WTC11 (cell line): Measurements from ENCODE around the gene COL18A1. TPM values are rescaled to one million over a fixed set of nuclear protein-coding genes. Genes with fewer than 3 reads are reported as not detected.

Source experiments
- ATAC-seq: fragments of 200-7000 bp; cut with Tn5 transposase; 2 replicates; pipeline ENCODE4 v1.10.0; 2021; ENCODE audit warnings: mild to moderate bottlenecking, moderate library complexity
- CTCF ChIA-PET: fragments of 300-600 bp; sonication (Branson Sonifier 250); formaldehyde crosslinking; loops from one replicate; lab custom pipeline; 2021; ENCODE audit warnings: antibody characterized with exemption; lab: Charles Lee
- POLR2A ChIA-PET: fragments of 350-600 bp; sonication (Branson Sonifier 250); formaldehyde crosslinking; loops from one replicate; lab custom pipeline; 2021; ENCODE audit warnings: antibody characterized with exemption; lab: Charles Lee
- DNase-seq: peaks from one replicate; pipeline ENCODE4 v3.0.0; 2021; ENCODE audit warnings: low spot score
- H3K27ac Mint-ChIP-seq: 2 replicates; pipeline ENCODE4 v1.8.0; 2021; ENCODE audit warnings: mixed read lengths
- H3K27me3 Mint-ChIP-seq: 2 replicates; pipeline ENCODE4 v1.8.0; 2021; ENCODE audit warnings: low read depth, mild to moderate bottlenecking, moderate library complexity, mixed read lengths
- H3K36me3 Mint-ChIP-seq: 2 replicates; pipeline ENCODE4 v1.8.0; 2021; ENCODE audit warnings: mixed read lengths
- H3K4me1 Mint-ChIP-seq: 2 replicates; pipeline ENCODE4 v1.8.0; 2022; ENCODE audit warnings: mixed read lengths
- H3K4me3 Mint-ChIP-seq: 2 replicates; pipeline ENCODE4 v1.8.0; 2021; ENCODE audit warnings: mild to moderate bottlenecking, moderate library complexity, mixed read lengths
- H3K9me3 Mint-ChIP-seq: 2 replicates; pipeline ENCODE4 v1.8.0; 2021; ENCODE audit warnings: mixed read lengths
- ATF2 ChIP-seq: sonication (generic); formaldehyde crosslinking; IDR thresholded peaks from 2 replicates; pipeline ENCODE4 v1.8.1; 2022; ENCODE audit warnings: low read depth, missing genetic modification reagents, borderline replicate concordance
- CBFB ChIP-seq: sonication (generic); formaldehyde crosslinking; IDR thresholded peaks from 2 replicates; pipeline ENCODE4 v1.8.1; 2022; ENCODE audit warnings: mild to moderate bottlenecking, low read depth, missing genetic modification reagents
- CDX4 ChIP-seq: fragments of 250-450 bp; sonication (Bioruptor Pico); IDR thresholded peaks from 2 replicates; pipeline ENCODE4 v1.9.0; 2021; ENCODE audit warnings: moderate library complexity, mild to moderate bottlenecking, inconsistent platforms, borderline replicate concordance
- CREB1 ChIP-seq: sonication (generic); formaldehyde crosslinking; IDR thresholded peaks from 2 replicates; pipeline ENCODE4 v1.8.0; 2023; ENCODE audit warnings: mild to moderate bottlenecking, missing genetic modification reagents
- CTCF ChIP-seq: fragments of 200-600 bp; IDR thresholded peaks from 2 replicates; pipeline ENCODE4 v1.8.0; 2022; ENCODE audit warnings: antibody characterized with exemption
- E2F1 ChIP-seq: sonication (generic); formaldehyde crosslinking; IDR thresholded peaks from 2 replicates; pipeline ENCODE4 v1.8.0; 2022; ENCODE audit warnings: mild to moderate bottlenecking, missing genetic modification reagents
- ELF4 ChIP-seq: sonication (generic); formaldehyde crosslinking; IDR thresholded peaks from 2 replicates; pipeline ENCODE4 v1.8.1; 2022; ENCODE audit warnings: low read depth, mild to moderate bottlenecking, moderate library complexity, missing genetic modification reagents
- FOXP1 ChIP-seq: sonication (generic); formaldehyde crosslinking; IDR thresholded peaks from 2 replicates; pipeline ENCODE4 v1.8.0; 2022; ENCODE audit warnings: missing genetic modification reagents, mild to moderate bottlenecking, moderate library complexity, borderline replicate concordance
- HMGA2 ChIP-seq: fragments of 250-450 bp; sonication (Bioruptor Pico); IDR thresholded peaks from 2 replicates; pipeline ENCODE4 v1.4.0; 2021; ENCODE audit warnings: mild to moderate bottlenecking, moderate library complexity
- MAX ChIP-seq: sonication (generic); formaldehyde crosslinking; IDR thresholded peaks from 2 replicates; pipeline ENCODE4 v1.8.0; 2022; ENCODE audit warnings: mild to moderate bottlenecking, missing genetic modification reagents
- MLX ChIP-seq: sonication (generic); formaldehyde crosslinking; IDR thresholded peaks from 2 replicates; pipeline ENCODE4 v1.8.1; 2023; ENCODE audit warnings: mild to moderate bottlenecking, missing genetic modification reagents, moderate library complexity
- NR3C1 ChIP-seq: sonication (generic); formaldehyde crosslinking; conservative IDR thresholded peaks from 2 replicates; pipeline ENCODE4 v1.8.1; 2023; ENCODE audit warnings: low read depth, mild to moderate bottlenecking, missing genetic modification reagents
- USF1 ChIP-seq: sonication (generic); formaldehyde crosslinking; IDR thresholded peaks from 2 replicates; pipeline ENCODE4 v1.8.0; 2022; ENCODE audit warnings: mild to moderate bottlenecking, missing genetic modification reagents
- USF2 ChIP-seq: sonication (generic); formaldehyde crosslinking; IDR thresholded peaks from 2 replicates; pipeline ENCODE4 v1.8.1; 2023; ENCODE audit warnings: mild to moderate bottlenecking, missing genetic modification reagents, moderate library complexity
- ZNF138 ChIP-seq: sonication (generic); formaldehyde crosslinking; conservative IDR thresholded peaks from 2 replicates; pipeline ENCODE4 v1.8.1; 2022; ENCODE audit warnings: mild to moderate bottlenecking, moderate library complexity, missing genetic modification reagents
- ZNF423 ChIP-seq: fragments of 250-450 bp; sonication (Bioruptor Pico); IDR thresholded peaks from 2 replicates; pipeline ENCODE4 v2.1.2; 2022; ENCODE audit warnings: mild to moderate bottlenecking, moderate library complexity
- total RNA-seq: library from RNA; stranded (reverse); gene quantifications from 3 replicates; pipeline ENCODE4 v1.2.3, GENCODE V29; 2021

Gene COL18A1
- total RNA-seq, 1 experiment from 2014 or later = 231 TPM

- DNase-seq = peak; percentile 10
- H3K4me1 Mint-ChIP-seq = peaks cover 21% of the 10 kb centered on the region
- ChIA-PET POLR2A (no interaction called here), CTCF (interaction anchor here (1.2 to 1.3 kb wide), 2 partner anchors 44 to 112 kb away, joined by 4 to 5 read pairs; no protein-coding TSS in a partner anchor)
- H3K9me3 Mint-ChIP-seq = peaks cover 15% of the 10 kb centered on the region
- no peak for ATAC-seq
- H3K36me3 Mint-ChIP-seq = peaks cover 7% of the 10 kb centered on the region
- peaks cover 27% of the 10 kb centered on the region for H3K27me3 Mint-ChIP-seq
- TF ChIP-seq FOXP1 (CRISPR knock-in tag) = no peak
- no peak overlapping the region for H3K27ac Mint-ChIP-seq
- no peak overlapping the region for H3K4me3 Mint-ChIP-seq
These were observed 2.8 kb upstream of the COL18A1 start for GRCh38 chr21:45401916-45402900.

- Mint-ChIP-seq H3K4me3 (peak overlapping the region; percentile 73), H3K9me3 (peaks cover 15% of the 10 kb centered on the region), H3K4me1 (peaks cover 32% of the 10 kb centered on the region), H3K27ac (peak overlapping the region; percentile 46; the same call in 1 of the 2 replicates), H3K27me3 (peaks cover 27% of the 10 kb centered on the region), H3K36me3 (peaks cover 7% of the 10 kb centered on the region)
- no peak for ATAC-seq
- POLR2A ChIA-PET = no interaction called here
- DNase-seq = no peak
- no peak for TF ChIP-seq ZNF138 (CRISPR knock-in tag)
- no peak for TF ChIP-seq CTCF
- no peak for TF ChIP-seq E2F1 (CRISPR knock-in tag)
- TF ChIP-seq MLX (CRISPR knock-in tag) = no peak
- TF ChIP-seq NR3C1 (CRISPR knock-in tag) = no peak
- no peak for TF ChIP-seq HMGA2 (CRISPR knock-in tag)
- CTCF ChIA-PET = no interaction called here
These were observed 1.7 kb upstream of the COL18A1 start for GRCh38 chr21:45403133-45403824.

- H3K9me3 Mint-ChIP-seq = peaks cover 15% of the 10 kb centered on the region
- H3K4me1 Mint-ChIP-seq = peaks cover 40% of the 10 kb centered on the region
- peaks cover 27% of the 10 kb centered on the region for H3K27me3 Mint-ChIP-seq
- ChIA-PET CTCF (no interaction called here), POLR2A (no interaction called here)
- ATAC-seq = peak; percentile 41
- peak overlapping the region; percentile 73 for H3K4me3 Mint-ChIP-seq
- peak; percentile 67 for DNase-seq
- H3K36me3 Mint-ChIP-seq = peaks cover 7% of the 10 kb centered on the region
- H3K27ac Mint-ChIP-seq = peak overlapping the region; percentile 78; the same call in 1 of the 2 replicates
- TF ChIP-seq ELF4 = no peak
- 0 out of 2 replicates have a peak, but pooled peaks have one; percentile 8 for TF ChIP-seq USF1 (CRISPR knock-in tag)
- no peak for TF ChIP-seq ATF2 (CRISPR knock-in tag)
- no peak for TF ChIP-seq ZNF423 (CRISPR knock-in tag)
- 0 out of 2 replicates have a peak, but pooled peaks have one; percentile 62 for TF ChIP-seq NR3C1 (CRISPR knock-in tag)
- TF ChIP-seq USF2 (CRISPR knock-in tag) = peak; percentile 37; the same call in 1 of the 2 replicates
- TF ChIP-seq CBFB (CRISPR knock-in tag) = 0 out of 2 replicates have a peak, but pooled peaks have one; percentile 21
- peak; percentile 85; the same call in 1 of the 2 replicates for TF ChIP-seq MAX (CRISPR knock-in tag)
- TF ChIP-seq CREB1 (CRISPR knock-in tag) = no peak; the same call in 1 of the 2 replicates
- no peak for TF ChIP-seq CDX4 (CRISPR knock-in tag)
These were observed 888 bp upstream of the COL18A1 start for GRCh38 chr21:45403825-45404729.
